Activated CD4-positive, CD25-positive, alpha-beta regulatory T cell treated with anti-CD3 and anti-CD28 coated beads, Interleukin-2, amount 50 U/mL, for 16 hours (primary cell): ENCODE measurements around the gene LCN6.
"Not testable (repeated sequence)": the region's sequence is repeated elsewhere in the genome, so short reads cannot be mapped to it uniquely, and the experiment has no call there.

Source experiments
- DNase-seq: peaks from one replicate; pipeline ENCODE4 v3.0.0-alpha.2; 2020; ENCODE audit warnings: low read depth, low spot score

LCN6 gene

DNA sequence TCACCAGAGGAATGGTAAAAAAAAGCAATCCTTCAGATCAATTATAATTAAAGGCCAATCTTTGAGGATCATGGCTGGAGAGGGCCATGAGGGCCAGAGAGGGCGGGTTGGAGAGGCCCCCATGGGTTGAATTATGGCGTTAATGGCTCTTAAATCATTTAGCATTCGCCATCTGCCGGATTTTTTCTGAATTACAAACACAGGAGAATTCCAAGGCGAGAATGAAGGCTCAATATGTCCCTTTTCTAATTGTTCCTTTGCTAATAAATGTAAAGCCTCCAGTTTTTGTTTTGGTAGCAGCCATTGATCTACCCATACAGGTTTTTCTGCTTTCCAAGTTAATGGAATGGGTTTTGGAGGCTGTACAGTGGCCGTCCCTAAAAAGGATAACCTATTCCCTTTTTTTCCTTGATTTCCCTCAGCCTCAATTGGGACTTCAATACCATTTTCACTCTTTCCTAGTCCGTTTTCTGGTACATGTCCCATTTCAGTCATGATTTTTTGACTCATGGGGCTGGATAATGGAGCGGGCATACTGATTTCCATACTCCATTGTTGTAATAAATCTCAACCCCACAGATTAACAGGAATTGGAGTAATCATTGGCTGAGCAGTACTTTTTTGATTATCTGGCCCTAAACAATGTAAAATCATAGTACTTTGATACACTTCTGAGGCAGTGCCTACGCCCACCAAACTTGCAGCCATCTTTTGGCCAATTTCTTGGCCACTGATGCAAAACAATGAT lies 36.1 kb upstream of the LCN6 start:
- DNase-seq = no peak

DNA sequence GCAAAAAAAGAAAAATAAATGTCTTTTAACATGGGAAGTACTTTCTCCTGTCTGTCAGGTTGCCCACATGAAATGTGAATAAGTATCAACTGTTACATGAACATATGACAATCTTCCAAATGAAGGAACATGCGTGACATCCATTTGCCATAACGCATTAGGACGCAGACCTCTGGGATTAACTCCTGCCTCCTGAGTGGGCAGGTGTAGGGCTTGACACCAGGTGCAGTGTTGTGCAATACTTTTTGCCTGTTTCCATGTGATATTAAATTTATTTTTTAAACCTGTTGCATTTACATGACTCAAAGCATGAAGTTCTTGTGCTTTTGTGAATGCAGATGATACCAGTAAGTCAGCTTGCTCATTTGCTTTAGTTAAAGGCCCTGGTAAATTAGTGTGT lies 34.1 kb upstream of the LCN6 start:
- DNase-seq = no peak

DNA sequence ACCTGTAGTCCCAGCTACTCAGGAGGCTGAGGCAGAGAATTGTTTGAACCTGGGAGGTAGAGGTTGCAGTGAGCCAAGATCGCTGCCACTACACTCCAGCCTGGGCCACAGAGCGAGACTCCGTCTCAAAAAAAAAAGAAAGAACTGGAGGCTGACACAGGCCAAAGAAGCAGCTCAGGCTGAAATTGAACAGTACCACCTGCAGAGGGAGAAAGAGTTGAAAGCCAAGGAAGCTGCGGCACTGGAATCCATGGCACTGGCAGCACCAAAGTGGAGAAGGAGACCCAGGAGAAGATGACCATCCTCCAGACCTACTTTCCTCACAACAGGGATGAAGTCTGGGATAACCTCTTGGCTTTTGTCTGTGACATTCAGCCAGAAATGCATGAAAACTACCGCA lies 31.5 kb upstream of the LCN6 start:
- no peak for DNase-seq

DNA sequence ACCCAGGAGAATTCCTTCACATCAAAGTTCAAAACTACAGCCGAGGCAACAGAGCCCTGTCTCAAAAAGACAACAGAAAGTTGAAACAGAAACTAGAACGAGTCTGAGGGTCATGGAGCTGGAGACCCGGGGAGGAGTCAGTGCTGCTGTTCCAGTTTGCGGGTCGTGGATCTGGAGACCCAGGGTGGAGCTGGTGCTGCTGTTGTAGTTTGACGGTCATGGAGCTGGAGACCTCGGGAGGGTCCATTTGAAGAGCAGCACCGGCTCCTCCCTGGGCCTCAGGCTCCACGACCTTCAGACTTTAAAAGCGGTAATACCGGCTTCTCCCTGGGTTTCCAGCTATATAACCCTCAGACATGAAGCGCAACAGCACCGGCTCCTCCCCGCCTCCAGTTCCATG lies 29.0 kb upstream of the LCN6 start:
- DNase-seq = no peak

DNA sequence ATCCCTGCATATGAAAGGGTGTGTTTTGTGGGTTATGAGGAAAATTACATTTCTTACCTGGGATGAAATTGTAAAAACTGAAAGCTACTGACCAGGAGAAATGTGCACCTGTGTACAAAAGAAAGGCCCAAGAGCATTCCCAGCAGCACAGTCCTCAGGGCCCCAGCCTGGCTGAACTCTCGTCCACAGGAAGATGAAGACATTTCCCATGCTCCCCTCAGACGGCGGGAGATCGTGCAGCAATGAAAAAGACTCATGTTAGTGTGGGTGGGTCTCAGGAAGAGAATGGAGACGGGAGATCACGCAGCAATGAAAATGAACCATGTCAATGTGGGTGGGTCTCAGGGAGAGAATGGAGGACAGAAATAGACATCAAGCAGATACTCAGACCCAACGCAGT lies 28.6 kb upstream of the LCN6 start:
- DNase-seq = no peak

DNA sequence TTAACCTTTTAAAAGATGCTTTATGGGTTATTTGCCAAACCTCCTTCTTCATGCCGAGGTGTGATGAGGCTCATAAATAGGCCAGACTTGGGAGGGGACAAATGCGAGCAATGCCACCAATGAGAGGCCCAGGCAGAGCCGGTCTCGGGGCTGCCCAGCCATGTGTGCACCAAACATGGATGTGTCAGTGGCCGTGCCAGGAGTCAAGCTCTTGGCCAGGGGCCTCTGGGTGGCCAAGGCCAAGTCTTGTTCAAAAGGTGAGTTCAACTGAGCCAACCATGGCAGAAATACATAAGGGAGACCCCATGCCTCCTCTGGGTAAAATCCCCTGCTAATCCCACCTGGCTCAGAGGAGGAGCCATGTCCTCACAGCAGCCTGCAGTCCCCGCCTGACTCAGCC lies 26.9 kb upstream of the LCN6 start:
- no peak for DNase-seq

DNA sequence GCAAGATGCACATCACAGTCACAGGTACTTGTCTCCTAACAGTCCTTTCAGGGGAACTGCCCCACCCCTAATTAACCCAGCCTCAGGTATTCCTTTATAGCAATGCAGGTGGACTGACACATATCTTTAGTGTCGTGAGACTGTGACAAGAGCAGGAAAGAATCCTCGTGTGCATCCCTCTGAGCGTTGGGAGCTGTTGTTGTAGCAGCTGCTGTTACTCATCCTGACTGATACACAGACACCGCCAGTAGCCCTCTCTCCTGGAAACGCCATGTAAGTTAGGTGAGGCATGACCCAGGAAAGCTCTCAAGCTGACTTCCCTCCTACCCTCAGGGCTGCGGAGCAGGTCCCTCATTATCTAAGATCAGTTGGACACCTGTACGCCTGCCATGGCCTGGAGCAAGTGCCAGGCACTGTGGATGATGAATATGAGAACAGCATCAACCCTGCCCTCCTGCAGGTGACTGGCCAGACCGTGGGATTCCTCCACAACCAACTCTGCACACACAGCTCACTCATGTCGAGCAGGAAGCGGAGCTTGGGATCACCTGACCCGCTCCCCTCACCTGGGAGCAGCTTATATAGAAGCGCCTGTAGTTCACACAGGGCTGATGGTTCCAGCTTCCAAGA lies 26.2 kb upstream of the LCN6 start:
- no peak for DNase-seq

DNA sequence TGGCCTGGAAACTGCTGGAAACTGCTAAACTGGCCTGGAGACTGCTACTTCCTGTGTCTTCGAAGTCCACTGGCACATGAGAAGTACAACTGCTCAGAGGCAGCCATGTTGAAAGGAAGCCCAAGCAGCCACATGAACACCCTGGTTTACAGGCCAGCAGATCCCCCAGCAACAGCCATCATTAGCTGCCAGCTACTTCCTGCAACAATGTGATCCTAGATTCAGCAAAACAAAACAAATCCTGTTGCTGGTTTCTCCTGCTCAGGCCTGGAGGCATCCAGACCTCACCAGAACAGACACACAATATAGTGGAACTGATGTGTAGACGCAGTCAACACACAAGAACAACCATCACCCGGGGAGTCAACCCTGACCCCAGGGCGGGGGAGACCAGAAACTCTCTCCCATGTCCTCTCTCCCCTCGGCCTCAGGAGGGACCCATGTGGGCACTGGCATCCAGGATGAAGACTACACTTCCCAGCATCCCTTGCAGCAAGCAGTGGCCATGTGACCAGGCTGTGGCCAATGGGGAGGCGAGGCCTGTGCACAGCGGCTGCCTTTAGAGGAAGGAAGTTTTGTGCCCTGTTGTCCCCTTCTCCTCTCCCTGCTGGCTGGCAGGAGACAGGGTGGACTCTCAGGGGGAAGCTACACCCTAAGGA lies 25.2 kb upstream of the LCN6 start:
- DNase-seq = no peak

DNA sequence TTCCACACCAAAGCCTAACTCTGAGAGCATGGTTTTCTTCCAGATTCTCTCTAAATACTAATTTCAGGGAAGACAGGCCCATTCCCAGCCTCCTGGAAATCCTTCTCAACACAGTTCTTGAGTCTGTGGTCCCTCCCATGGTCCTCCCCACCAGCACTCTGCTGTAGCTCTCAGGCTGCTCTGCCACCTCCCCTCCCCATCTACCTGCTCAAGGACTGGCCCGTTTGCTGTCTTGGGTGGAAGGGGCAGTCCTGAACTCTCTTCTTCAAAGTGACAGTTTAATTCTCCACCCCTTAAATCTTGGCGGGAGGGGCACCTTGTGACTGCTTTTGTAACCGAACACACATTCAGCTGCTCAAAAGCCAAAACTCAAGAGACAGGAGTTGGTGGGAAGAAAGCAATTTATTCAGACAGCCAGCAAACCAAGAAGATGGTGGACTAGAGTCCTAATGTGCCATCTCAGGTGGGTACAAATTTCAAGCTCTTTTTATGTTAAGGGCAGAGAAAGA lies 23.6 kb upstream of the LCN6 start:
- no peak for DNase-seq

DNA sequence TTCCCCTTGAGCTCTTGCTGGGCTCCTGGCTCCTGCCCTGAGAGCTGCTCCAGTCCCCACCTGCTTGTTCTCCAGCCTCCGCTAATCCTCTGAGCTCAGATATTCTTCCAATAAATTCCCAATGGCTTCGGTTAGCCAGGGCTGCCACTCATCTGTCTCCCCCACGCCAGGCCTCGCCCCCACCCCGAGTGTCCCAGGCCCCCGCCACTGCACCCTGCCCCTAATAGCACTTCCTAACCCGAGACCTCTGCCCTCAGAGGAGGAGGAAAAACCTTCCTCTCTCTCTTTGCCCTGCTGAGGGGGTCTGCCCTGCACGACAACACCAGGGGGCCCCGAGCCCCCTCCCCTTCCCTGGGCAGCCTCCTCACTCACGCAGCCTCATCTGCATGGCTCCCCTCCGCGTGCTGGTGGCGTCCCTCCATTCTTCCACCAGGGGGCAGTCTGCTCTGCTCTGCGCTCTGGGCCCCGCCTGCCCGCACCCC lies 21.4 kb upstream of the LCN6 start:
- DNase-seq = no peak

DNA sequence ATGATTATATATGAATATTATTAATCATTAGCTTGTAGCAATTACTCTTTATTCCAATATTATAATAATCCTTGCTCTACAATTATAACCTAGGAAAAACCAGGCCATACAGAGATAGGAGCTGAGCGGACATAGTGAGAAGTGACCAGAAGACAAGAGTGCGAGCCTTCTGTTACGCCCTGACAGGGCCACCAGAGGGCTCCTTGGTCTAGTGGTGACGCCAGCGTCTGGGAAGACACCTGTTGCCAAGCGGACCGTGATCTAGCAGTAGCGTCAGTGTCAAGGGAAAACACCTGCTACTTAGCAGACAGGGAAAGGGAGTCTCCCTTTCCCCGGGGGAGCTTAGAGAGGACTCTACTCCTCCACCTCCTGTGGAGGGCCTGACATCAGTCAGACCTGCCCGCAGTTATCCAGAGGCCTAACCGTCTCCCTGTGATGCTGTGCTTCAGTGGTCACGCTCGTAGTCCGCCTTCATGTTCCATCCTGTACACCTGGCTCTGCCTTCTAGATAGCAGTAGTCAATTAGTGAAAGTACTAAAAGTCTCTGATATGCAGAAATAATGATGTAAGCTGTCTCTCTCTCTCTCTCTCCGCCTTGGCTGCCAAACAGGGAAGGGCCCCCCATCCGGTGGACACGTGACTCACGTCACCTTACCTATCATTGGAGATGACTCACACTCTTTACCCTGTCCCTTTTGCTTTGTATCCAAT lies 18.2 kb upstream of the LCN6 start:
- not testable (repeated sequence) for DNase-seq

DNA sequence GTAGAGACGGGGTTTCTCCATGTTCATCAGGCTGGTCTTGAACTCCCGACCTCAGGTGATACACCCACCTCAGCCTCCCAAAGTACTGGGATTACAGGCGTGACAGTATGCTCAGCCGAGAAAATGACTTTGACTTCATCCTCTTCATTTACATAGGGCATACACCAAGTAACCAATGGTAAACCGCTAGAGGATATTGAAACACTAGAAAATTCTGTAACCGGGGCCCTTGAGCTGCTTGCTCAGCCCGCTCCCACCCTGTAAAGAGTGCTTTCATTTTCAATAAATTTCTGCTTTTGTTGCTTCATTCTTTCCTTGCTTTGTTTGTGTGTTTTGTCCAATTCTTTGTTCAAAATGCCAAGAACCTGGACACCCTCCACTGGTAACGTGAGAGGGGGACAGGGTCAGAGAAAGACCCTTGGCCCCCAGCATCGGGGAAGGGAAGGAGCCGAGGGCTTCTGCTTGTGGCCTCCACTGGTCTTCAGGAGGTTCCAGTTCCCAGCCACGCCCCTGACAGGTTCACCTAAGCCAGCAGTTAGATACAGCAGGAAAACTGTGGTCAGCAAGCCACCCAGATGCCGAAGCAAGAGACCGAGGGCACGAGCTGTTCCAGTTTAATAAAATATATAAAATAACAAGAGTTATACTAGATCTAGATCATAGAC lies 17.6 kb upstream of the LCN6 start:
- not testable (repeated sequence) for DNase-seq

DNA sequence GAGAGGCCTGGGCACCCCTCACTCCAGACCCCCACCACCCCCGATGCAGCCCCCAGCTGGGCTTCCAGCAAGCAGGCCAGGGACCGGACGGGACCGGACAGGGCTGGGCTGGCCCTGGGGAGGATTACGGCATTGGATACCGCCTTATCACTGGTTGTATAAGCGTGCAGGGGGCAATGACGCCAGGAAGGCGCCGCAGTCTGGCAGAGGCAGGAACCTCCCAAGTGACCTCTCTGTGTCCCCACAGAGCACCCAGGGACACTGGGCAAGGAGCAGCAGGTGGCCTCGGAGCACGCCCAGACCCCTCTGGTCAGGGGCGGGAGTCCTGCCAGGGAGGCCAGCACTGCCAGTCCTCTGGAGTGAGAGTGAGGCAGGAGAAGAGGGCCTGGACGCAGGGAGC lies 16.7 kb upstream of the LCN6 start:
- no peak for DNase-seq

DNA sequence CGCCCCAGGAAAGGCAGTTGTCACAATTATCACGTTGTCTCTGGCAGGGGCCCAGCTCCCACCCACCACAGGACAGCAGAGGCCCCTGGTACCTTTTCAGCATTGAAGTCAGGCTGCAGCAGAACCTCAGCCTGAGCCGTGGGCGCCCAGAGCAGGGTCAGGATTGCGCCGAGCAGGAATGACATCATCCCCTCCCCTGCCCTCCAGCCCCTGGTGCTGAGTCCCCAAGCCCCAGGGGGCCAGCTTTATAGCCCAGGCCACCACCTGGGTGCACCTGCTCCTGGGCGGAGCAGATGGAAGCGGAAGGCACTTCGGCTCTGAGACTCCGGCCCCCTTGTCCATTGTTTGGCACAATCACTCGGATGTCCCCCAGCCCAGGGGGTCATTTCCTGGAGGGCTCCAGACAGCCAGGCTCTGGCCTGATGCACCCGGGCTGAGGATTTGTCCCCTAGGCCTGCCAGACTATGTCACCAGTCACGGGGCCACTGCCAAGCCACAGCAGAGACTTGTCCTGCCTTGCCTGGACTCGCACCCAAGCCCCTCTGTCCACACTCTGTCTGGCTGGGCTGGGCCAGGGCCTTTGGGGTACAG lies 16.1 kb upstream of the LCN6 start, which contains the start of gene LCN15:
Gene LCN15, minus strand, starts transcription at position 218 of the 591 bp plus-strand sequence. Its CDS starts 30 bp downstream, at position 188.
- no peak for DNase-seq

DNA sequence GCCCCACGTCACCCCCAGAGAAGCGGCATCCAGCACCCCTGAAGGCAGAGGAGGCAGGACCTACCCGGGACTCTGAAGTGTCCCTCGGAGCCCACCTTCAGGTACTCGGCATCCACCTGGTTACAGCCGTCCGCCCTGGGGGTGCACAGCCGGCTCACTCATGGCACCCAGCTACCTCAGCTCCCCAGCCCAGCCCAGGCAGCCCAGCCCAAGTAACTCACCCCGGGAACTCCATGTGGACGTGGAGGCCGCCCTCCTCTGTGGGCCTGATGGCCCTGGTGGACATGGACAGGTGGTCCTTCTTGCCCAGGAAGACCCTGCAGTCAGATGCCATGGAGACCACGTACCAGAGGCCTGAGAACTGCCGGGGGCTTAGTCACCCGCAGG lies 15.3 kb upstream of the LCN6 start:
- DNase-seq = no peak

DNA sequence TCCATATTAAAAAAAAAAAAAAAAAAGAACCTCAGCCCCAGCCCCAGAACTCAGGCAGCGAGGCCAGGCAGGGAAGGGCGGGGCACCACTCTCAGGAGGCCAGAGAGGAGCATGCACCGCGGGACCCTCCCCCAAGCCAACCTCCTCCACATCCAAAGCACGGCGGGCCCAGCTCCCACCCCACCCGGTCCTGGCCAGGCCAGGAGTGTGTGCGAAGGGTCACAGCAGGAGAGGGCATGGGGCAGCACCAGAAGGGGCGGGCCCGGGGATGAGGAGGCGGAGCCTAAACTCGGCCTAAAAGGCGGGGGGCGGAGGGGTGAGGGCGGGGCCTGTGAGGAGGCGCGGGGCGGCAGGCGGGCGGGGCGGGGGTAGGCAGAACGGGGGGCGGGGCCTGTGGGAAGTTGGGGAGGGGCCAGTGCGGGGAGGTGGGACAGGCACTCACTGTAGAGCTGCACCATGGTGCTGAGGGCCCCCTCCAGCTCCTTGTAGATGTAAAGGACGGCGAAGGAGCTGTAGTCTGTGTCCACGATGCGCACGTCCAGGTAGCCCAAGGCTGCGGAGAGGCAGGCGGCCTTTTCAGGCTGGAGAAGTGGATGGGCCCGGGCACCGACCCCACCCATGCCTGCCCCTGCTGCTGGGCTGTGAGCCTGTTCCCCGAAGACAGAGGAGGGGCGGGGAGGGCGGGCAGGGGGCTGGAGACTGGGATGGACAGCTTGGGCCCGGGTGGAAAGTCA lies 14.8 kb upstream of the LCN6 start:
- no peak for DNase-seq

DNA sequence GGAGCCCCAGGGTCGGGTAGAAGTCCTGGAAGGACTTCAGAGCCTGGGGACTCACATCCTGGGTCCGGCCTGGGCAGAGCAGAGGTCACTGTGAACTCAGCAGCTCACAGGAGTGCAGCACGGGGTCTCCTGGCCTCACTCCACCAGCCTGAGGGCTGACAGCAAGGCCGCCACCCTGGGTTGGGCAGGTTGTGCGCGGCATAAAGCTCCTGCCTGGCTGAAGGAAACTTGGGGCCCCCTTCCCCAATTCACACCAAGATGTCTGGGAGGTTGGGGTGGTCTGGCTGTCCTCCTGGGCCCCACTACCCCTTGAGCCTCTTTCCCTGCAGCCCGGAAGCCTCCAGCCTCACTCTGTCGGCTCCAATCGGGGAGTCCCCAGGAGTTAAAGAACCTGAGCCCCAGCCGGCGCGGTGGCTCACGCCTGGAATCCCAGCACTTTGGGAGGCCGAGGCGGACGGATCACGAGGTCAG lies 13.9 kb upstream of the LCN6 start:
- no peak for DNase-seq

DNA sequence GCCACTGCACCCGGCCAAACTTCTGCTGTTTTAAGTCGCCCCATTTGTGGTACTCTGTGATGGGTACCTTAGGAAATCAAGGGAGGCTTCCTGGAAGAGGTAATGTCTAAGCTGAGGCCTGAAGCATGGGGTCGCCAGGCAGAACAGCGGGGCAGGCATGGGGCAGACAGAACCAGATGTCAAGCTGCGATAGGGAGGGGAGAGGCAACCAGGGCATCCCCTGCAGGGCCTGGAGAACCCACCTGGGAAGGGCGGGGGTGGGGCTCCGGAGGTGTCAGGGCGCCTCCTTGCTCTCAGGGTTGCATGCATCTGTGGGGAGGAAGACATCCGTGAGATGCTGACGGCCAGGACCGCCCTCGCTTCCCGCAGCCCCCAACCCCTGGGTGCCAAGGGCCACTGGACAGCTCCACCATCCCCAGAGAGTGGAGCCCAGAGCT lies 13.2 kb upstream of the LCN6 start:
- DNase-seq = no peak

DNA sequence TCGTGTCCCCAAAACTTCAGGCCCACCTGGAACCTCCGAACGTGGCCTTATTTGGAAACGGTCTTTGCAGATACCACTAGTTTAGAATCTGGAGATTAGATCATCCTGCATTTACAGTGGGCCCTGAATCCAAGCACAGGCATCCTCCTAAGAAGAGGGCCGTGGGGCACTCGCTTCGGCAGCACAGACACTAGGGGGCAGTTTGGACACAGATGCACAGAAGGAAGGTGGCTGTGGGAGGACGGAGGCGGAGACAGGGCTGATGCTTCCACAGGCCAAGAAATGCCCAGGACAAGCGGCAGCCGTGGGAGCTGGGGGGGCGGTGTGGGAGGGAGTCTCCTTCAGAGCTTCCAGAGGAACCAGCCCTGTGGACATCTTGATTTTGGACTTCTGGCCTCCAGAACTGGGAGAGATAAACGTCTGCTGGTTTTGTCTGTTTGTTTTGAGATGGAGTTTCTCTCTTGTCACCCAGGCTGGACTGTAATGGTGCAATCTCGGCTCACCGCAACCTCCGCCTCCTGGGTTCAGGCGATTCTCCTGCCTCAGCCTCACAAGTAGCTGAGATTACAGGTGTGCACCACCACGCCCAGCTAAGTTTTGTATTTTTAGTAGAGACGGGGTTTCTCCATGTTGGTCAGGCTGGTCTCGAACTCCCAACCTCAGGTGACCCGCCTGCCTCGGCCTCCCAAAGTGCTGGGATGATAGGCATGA lies 12.7 kb upstream of the LCN6 start:
- not testable (repeated sequence) for DNase-seq
